Fibroblast of lung (primary cell): ENCODE results near the gene PTGIS. TPM values are rescaled to one million over a fixed set of nuclear protein-coding genes. Genes with fewer than 3 reads are reported as not detected.

ENCODE experiments used
- DNase-seq, 2 donors: peaks; one replicate each; pipeline versions ENCODE4 v3.0.0 to v3.0.0-alpha.2; 2010; ENCODE audit warnings: low read depth in 2 of 2
- H2AFZ ChIP-seq: 2 replicates; pipeline ENCODE4 v1.5.1; 2012; ENCODE audit warnings: low read length, control low read depth, inconsistent platforms
- H3K27ac ChIP-seq: 2 replicates; pipeline ENCODE4 v1.5.1; 2011; ENCODE audit warnings: low read length, control low read depth; ENCODE audit not compliant: insufficient read depth
- H3K27me3 ChIP-seq: 2 replicates; pipeline ENCODE4 v1.5.1; 2011; ENCODE audit warnings: mild to moderate bottlenecking, low read length; ENCODE audit not compliant: control insufficient read depth, insufficient read depth
- H3K36me3 ChIP-seq: 2 replicates; pipeline ENCODE4 v1.5.1; 2011; ENCODE audit warnings: low read length; ENCODE audit not compliant: control insufficient read depth, insufficient read depth
- H3K4me1 ChIP-seq: 2 replicates; pipeline ENCODE4 v1.5.1; 2011; ENCODE audit warnings: low read length; ENCODE audit not compliant: control insufficient read depth, insufficient read depth; ENCODE audit errors: extremely low read depth
- H3K4me2 ChIP-seq: 2 replicates; pipeline ENCODE4 v1.5.1; 2011; ENCODE audit warnings: low read length, control low read depth; ENCODE audit not compliant: insufficient read depth; ENCODE audit errors: extremely low read depth
- H3K4me3 ChIP-seq, 4 experiments: fragments of 200-600 bp in 1 of 4; sonication (generic) in 1 of 4; replicated peaks in 1 of 4; 2 replicates each; pipeline ENCODE4 v1.5.1; 2011 to 2016; ENCODE audit warnings: low read length in 4 of 4, low read depth in 3 of 4, mild to moderate bottlenecking in 3 of 4, control low read depth in 2 of 4, inconsistent platforms in 1 of 4, mixed read lengths in 1 of 4; ENCODE audit not compliant: insufficient read depth in 1 of 4; ENCODE audit errors: control extremely low read depth in 1 of 4
- H3K79me2 ChIP-seq: 2 replicates; pipeline ENCODE4 v1.5.1; 2012; ENCODE audit warnings: mild to moderate bottlenecking, low read length, inconsistent platforms; ENCODE audit not compliant: control insufficient read depth, insufficient read depth
- H3K9ac ChIP-seq: 2 replicates; pipeline ENCODE4 v1.5.1; 2011; ENCODE audit warnings: mild to moderate bottlenecking, low read length, control low read depth; ENCODE audit not compliant: insufficient read depth
- H3K9me3 ChIP-seq: 2 replicates; pipeline ENCODE4 v1.5.1; 2012; ENCODE audit warnings: low read depth, low read length; ENCODE audit not compliant: control insufficient read depth, insufficient read depth
- H4K20me1 ChIP-seq: 2 replicates; pipeline ENCODE4 v1.5.1; 2011; ENCODE audit warnings: low read length; ENCODE audit not compliant: control insufficient read depth, insufficient read depth; ENCODE audit errors: extremely low read depth
- CTCF ChIP-seq, 2 donors: IDR thresholded peaks in 1 of 2; conservative IDR thresholded peaks in 1 of 2; 1 replicate in 1 of 2; 2 replicates in 1 of 2; pipeline ENCODE4 v1.5.1; 2011 to 2012; ENCODE audit warnings: low read length in 2 of 2, control low read depth in 1 of 2, inconsistent platforms in 1 of 2, low read depth in 1 of 2, mild to moderate bottlenecking in 1 of 2
- EZH2 ChIP-seq: IDR thresholded peaks from 2 replicates; pipeline ENCODE4 v1.5.1; 2012; ENCODE audit warnings: low read length, control low read depth, mild to moderate bottlenecking; ENCODE audit errors: missing control alignments
- polyA plus RNA-seq, 2 donors: library from polyadenylated mRNA; depleted of rRNA in 1 of 2; stranded (reverse) in 1 of 2; unstranded in 1 of 2; fragments of >200 nt; gene quantifications; 2 replicates each; pipeline ENCODE4 v1.2.1, GENCODE V29; 2011 to 2012; ENCODE audit warnings: missing spikeins in 1 of 2
- total RNA-seq: library from RNA; depleted of rRNA; stranded (reverse); fragments of >200 nt; gene quantifications from 2 replicates; pipeline ENCODE4 v1.2.1, GENCODE V29; 2014

The PTGIS gene
- total and polyA plus RNA-seq, 2 donors (not counting 1 experiment from before 2014, with no cell fraction given), result 6.8 to 41.5 TPM

GRCh38 chr20:49549801-49550551, 18.0 kb downstream of the PTGIS start:
- no peaks in the 10 kb centered on the region for H3K36me3 ChIP-seq
- peaks cover 7% of the 10 kb centered on the region for H3K27me3 ChIP-seq
- H4K20me1 ChIP-seq, result no peaks in the 10 kb centered on the region
- no peak for TF ChIP-seq EZH2
- TF ChIP-seq CTCF (conservative IDR thresholded peaks at IDR 0.05 in 1 of 2, IDR thresholded peaks at IDR 0.05 in 1 of 2; ENCODE audit: low read depth in 1 of 2, low read length in 2 of 2), result no peak
- no peak overlapping the region for H3K4me3 ChIP-seq
- H3K79me2 ChIP-seq, result no peaks in the 10 kb centered on the region
- H3K9me3 ChIP-seq, result no peaks in the 10 kb centered on the region
- no peak overlapping the region for H2AFZ ChIP-seq
- no peak overlapping the region for H3K4me2 ChIP-seq
- no peak overlapping the region for H3K27ac ChIP-seq
- no peak overlapping the region for H3K9ac ChIP-seq
- no peak for DNase-seq
- no peaks in the 10 kb centered on the region for H3K4me1 ChIP-seq

- Histone ChIP-seq H3K79me2 (no peaks in the 10 kb centered on the region), H3K9ac (no peak overlapping the region), H2AFZ (no peak overlapping the region), H3K4me3 (no peak overlapping the region), H3K4me2 (no peak overlapping the region), H3K27me3 (peaks cover 7% of the 10 kb centered on the region), H3K4me1 (no peaks in the 10 kb centered on the region), H3K36me3 (no peaks in the 10 kb centered on the region), H3K9me3 (no peaks in the 10 kb centered on the region), H4K20me1 (no peaks in the 10 kb centered on the region), H3K27ac (no peak overlapping the region)
- TF ChIP-seq CTCF (conservative IDR thresholded peaks at IDR 0.05 in 1 of 2, IDR thresholded peaks at IDR 0.05 in 1 of 2; ENCODE audit: low read depth in 1 of 2, low read length in 2 of 2) (no peak), EZH2 (no peak)
- no peak for DNase-seq
Observed at GRCh38 chr20:49548371-49548947, 19.5 kb downstream of the PTGIS start.

GRCh38 chr20:49545572-49545971, 22.4 kb downstream of the PTGIS start:
- H3K27me3 ChIP-seq, result peaks cover 7% of the 10 kb centered on the region

More at GRCh38 chr20:49545572-49545971, 22.4 kb downstream of the PTGIS start:
- Histone ChIP-seq H3K4me3 (no peak overlapping the region), H3K4me2 (no peak overlapping the region), H3K27ac (no peak overlapping the region), H3K79me2 (no peaks in the 10 kb centered on the region), H3K4me1 (no peaks in the 10 kb centered on the region), H2AFZ (no peak overlapping the region), H4K20me1 (no peaks in the 10 kb centered on the region), H3K36me3 (no peaks in the 10 kb centered on the region), H3K9me3 (no peaks in the 10 kb centered on the region), H3K9ac (no peak overlapping the region)
- TF ChIP-seq CTCF (conservative IDR thresholded peaks at IDR 0.05 in 1 of 2, IDR thresholded peaks at IDR 0.05 in 1 of 2; ENCODE audit: low read depth in 1 of 2, low read length in 2 of 2) (peak in 1 of 2 donors; percentile 11), EZH2 (no peak)
- no peak for DNase-seq
